ENCODE data around the gene LAD1. TPM values are rescaled to one million over a fixed set of nuclear protein-coding genes. Genes with fewer than 3 reads are reported as not detected.
A peak's percentile ranks its signal among the peaks of the same experiment; 100 is the strongest.

LAD1 gene
- total and polyA plus RNA-seq, 9 of the 15 experiments (the other 6 are each of a cell fraction or from before 2014, with no cell fraction given), result 0.31 TPM; not detected in 8

DNA sequence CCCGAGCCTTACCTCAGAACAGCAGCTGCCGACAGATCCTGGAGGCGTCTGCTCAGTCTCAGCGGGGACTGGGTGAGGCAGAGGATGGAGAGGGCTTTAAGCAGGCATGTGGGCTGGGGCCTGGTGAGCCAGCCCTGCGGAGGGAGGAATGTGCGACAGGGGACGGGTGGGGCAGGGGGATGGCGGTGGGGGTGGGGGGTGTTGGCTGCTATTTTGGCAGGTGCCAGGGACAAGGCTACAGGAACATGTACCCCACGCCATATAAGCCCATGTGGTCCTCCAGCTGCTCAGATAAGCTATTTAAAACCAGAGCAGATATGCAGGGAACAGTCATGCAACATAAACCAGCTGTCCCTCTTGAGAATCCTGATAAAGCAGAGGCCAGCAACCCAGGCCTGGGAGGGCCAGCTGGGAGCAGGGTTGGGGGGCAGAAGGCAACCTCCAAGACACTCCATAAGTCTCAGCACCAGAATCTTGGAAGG is 21.5 kb downstream of the LAD1 start, which contains the start of gene TNNT2:
TNNT2 (minus strand) TSS at position 70 of the 482 bp plus-strand sequence. CDS start 4,426 bp downstream, outside the sequence.
- Histone ChIP-seq H3K9me3 (replicated peaks; ENCODE audit: control insufficient read depth, insufficient read depth, low read depth, low read length) (no peaks in the 10 kb centered on the region), H3K4me3 (no peak within 1 kb of the TSS), H3K79me2 (ENCODE audit: control insufficient read depth, insufficient read depth, low read length) (no peaks in the 10 kb centered on the region), H3K27me3 (ENCODE audit: control insufficient read depth in 2 of 2, insufficient read depth in 2 of 2, low read length in 2 of 2) (peaks cover 16 to 66% of the 10 kb centered on the region in 2 experiments; a peak in 4 of 5 replicates), H3K9ac (ENCODE audit: insufficient read depth in 1 of 2, low read depth in 2 of 2, low read length in 2 of 2) (no peak within 1 kb of the TSS), H2AFZ (ENCODE audit: low read depth, low read length) (no peak within 1 kb of the TSS), H4K20me1 (replicated peaks; ENCODE audit: control insufficient read depth, insufficient read depth, low read length) (peaks cover 24% of the 10 kb centered on the region), H3K4me1 (replicated peaks in 1 of 2; ENCODE audit: control insufficient read depth in 2 of 2, insufficient read depth in 2 of 2, low read length in 2 of 2) (no peaks in the 10 kb centered on the region; a peak in 1 of 5 replicates), H3K9me1 (ENCODE audit: control insufficient read depth, insufficient read depth, low read length) (peaks cover 4% of the 10 kb centered on the region), H3K36me3 (ENCODE audit: control insufficient read depth, insufficient read depth, low read length) (no peaks in the 10 kb centered on the region), H3K27ac (ENCODE audit: extremely low read depth, low read depth, low read length) (no peak within 1 kb of the TSS), H3K4me2 (ENCODE audit: insufficient read depth, low read length) (no peak within 1 kb of the TSS)
- intact Hi-C loops (cut with micrococcal nuclease) (no loop called here), in situ Hi-C loops (cut with MboI) (no loop called here)
- DNase-seq (ENCODE audit: extremely low read depth in 1 of 4, low spot score in 3 of 4) (peak in 1 of 4 experiments; percentile 16), ATAC-seq (no peak), FAIRE-seq (no peak)
- ChIA-PET POLR2A (no interaction called here), CTCF (ENCODE audit: low intra/inter-chr PET ratio) (no interaction called here)
- WGBS (ENCODE audit: insufficient coverage, low coverage, missing lambda C conversion rate), result 4% methylated on average over 6 of the region's 9 CpGs
- BruUV-seq (replicated peaks), result no TSS peak
- peak; percentile 74 for TF ChIP-seq TCF3 (CRISPR knock-in tag; IDR thresholded peaks at IDR 0.05)
- TF ChIP-seq CBFA2T3 (IDR thresholded peaks at IDR 0.05), result peak; percentile 79
- 0 out of 2 replicates have a peak, but pooled peaks have one; percentile 26 for TF ChIP-seq POLR2AphosphoS5 (IDR thresholded peaks at IDR 0.05; ENCODE audit: control insufficient read depth, insufficient read depth, low read depth, low read length)
- peak; percentile 52; the same call in 1 of the 2 replicates for TF ChIP-seq TAL1 (IDR thresholded peaks at IDR 0.05)
- peak; percentile 76 for TF ChIP-seq CBFA2T2 (conservative IDR thresholded peaks at IDR 0.05)
- no peak for TF ChIP-seq HES1 (IDR thresholded peaks at IDR 0.05; ENCODE audit: low read depth)
- no peak for TF ChIP-seq ZNF830 (CRISPR knock-in tag; IDR thresholded peaks at IDR 0.05)
- TF ChIP-seq, protein P1, sequence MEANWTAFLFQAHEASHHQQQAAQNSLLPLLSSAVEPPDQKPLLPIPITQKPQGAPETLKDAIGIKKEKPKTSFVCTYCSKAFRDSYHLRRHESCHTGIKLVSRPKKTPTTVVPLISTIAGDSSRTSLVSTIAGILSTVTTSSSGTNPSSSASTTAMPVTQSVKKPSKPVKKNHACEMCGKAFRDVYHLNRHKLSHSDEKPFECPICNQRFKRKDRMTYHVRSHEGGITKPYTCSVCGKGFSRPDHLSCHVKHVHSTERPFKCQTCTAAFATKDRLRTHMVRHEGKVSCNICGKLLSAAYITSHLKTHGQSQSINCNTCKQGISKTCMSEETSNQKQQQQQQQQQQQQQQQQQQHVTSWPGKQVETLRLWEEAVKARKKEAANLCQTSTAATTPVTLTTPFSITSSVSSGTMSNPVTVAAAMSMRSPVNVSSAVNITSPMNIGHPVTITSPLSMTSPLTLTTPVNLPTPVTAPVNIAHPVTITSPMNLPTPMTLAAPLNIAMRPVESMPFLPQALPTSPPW (CRISPR knock-in tag; IDR thresholded peaks at IDR 0.05), result 0 out of 2 replicates have a peak, but pooled peaks have one; percentile 12
- TF ChIP-seq MNT (conservative IDR thresholded peaks at IDR 0.05), result no peak
- TF ChIP-seq ASH1L (IDR thresholded peaks at IDR 0.05; ENCODE audit: borderline replicate concordance, low read depth, partially characterized antibody), result no peak
- no peak for TF ChIP-seq NUFIP1 (IDR thresholded peaks at IDR 0.05; ENCODE audit: partially characterized antibody)
- no peak for TF ChIP-seq ATF7 (IDR thresholded peaks at IDR 0.05)
- TF ChIP-seq NFIC (IDR thresholded peaks at IDR 0.05), result peak; percentile 14; the same call in 1 of the 2 replicates
- TF ChIP-seq, protein P2, sequence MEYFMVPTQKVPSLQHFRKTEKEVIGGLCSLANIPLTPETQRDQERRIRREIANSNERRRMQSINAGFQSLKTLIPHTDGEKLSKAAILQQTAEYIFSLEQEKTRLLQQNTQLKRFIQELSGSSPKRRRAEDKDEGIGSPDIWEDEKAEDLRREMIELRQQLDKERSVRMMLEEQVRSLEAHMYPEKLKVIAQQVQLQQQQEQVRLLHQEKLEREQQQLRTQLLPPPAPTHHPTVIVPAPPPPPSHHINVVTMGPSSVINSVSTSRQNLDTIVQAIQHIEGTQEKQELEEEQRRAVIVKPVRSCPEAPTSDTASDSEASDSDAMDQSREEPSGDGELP (CRISPR knock-in tag; IDR thresholded peaks at IDR 0.05; ENCODE audit: borderline replicate concordance), result peak; percentile 62; the same call in 1 of the 2 replicates
- no peak for TF ChIP-seq CBX2 (IDR thresholded peaks at IDR 0.05; ENCODE audit: insufficient read depth, low read length, poor library complexity, severe bottlenecking)
- peak; percentile 54; the same call in 1 of the 2 replicates for TF ChIP-seq TEAD4 (IDR thresholded peaks at IDR 0.05; ENCODE audit: low read length)
- TF ChIP-seq TEAD4 (CRISPR knock-in tag; IDR thresholded peaks at IDR 0.05; ENCODE audit: borderline replicate concordance), result no peak

Data from K562 (cell line).